Right renal cortex interstitium (tissue), 3 donors: ENCODE results near the gene ZC3H14. TPM values are rescaled to one million over a fixed set of nuclear protein-coding genes. Genes with fewer than 3 reads are reported as not detected.
"Not testable (repeated sequence)": the region's sequence is repeated elsewhere in the genome, so short reads cannot be mapped to it uniquely, and the experiment has no call there.

Source experiments
- DNase-seq, 3 donors: peaks; one replicate each; pipeline ENCODE4 v3.0.0-alpha.2; 2013; ENCODE audit warnings: low read depth in 3 of 3, low spot score in 2 of 3
- polyA plus RNA-seq, 3 donors: library from polyadenylated mRNA; unstranded; fragments of 120-200 nt; gene quantifications; one replicate each; pipeline ENCODE4 v1.2.1, GENCODE V29; 2013; ENCODE audit not compliant: insufficient read length in 3 of 3

The ZC3H14 gene, protein sequence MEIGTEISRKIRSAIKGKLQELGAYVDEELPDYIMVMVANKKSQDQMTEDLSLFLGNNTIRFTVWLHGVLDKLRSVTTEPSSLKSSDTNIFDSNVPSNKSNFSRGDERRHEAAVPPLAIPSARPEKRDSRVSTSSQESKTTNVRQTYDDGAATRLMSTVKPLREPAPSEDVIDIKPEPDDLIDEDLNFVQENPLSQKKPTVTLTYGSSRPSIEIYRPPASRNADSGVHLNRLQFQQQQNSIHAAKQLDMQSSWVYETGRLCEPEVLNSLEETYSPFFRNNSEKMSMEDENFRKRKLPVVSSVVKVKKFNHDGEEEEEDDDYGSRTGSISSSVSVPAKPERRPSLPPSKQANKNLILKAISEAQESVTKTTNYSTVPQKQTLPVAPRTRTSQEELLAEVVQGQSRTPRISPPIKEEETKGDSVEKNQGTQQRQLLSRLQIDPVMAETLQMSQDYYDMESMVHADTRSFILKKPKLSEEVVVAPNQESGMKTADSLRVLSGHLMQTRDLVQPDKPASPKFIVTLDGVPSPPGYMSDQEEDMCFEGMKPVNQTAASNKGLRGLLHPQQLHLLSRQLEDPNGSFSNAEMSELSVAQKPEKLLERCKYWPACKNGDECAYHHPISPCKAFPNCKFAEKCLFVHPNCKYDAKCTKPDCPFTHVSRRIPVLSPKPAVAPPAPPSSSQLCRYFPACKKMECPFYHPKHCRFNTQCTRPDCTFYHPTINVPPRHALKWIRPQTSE
- polyA plus RNA-seq, result 100 to 1,000 TPM in 2 of 3 donors, 10 to 100 TPM in 1; 99.4 to 109 (median 108) TPM

DNA sequence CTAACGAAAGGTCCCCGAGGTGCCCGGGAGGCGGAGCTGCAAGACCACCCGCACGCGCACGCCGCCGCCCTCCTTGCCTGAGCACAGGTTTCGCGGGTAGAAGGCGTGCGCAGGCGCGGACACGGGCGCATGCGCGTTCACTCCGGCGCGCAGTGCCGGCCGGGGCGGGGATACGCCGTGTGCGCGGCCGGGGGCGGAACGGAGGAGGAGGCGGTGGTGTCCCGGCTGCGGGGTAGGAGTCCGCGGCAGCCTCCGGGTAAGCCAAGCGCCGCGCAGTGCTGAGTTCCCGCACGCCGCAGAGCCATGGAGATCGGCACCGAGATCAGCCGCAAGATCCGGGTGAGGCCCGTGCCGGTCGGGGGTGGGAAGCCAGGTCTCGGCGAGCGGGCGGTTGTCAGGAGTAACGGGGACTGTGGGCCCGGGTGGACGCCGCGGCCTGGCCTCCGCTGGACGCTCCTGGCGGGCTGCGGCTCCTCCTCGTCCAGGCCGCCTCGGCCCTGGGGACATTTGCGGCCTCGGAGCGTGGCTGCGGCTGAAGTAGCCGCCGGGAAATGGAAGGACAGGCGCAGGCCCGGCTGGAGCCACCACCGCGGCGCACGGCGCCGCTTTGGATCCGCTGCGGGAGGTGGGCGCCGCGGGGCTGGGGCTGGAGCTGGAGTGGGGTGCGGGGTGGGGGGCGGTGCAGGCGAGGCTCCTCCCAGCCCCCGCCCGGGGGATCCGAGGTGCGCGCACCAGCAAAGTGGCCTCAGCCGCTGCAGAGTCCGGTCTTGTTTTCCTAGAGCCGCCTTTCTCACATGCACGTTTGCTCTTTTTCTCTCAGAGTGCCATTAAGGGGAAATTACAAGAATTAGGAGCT, at the start of gene ZC3H14:
TSS of gene ZC3H14 (plus strand) at position 207 of the 856 bp plus-strand sequence. CDS start at position 304, 97 bp downstream.
- peak in 2 of 3 donors; percentile 75 to 80 for DNase-seq

- DNase-seq, result no peak
These were observed 47.2 kb upstream of the ZC3H14 start for GRCh38 chr14:88515499-88516221.

DNA sequence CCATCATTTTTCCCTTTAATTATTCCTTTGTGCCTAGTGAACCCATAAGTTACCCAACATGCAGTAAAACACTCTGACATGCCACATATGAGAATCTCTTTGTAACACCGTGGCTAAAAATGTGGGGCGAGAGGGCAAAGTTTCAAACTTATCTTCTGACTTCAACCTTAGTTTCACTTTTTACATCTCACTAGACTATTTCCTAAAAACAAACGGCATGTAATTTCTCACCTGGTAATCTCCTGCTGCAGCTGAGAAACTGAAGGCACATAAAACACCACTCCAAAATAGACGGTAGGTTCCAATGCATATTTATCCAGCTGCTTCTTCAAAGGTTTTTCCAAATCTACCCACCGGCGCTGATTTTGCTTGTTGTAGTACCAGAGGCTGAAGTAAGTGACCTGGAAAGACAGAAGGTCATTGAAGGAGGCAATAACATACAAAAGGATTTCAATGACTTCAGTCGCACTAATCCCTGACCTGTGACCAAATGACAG, 45.9 kb upstream of the ZC3H14 start:
- DNase-seq, result peak in 2 of 3 donors; percentile 4 to 26

GRCh38 chr14:88518592-88519512, 44.0 kb upstream of the ZC3H14 start:
- no peak for DNase-seq

GRCh38 chr14:88519907-88520306, 42.9 kb upstream of the ZC3H14 start:
- DNase-seq, result no peak

- DNase-seq, result no peak
These were observed 41.0 kb upstream of the ZC3H14 start for GRCh38 chr14:88521818-88522217.

DNA sequence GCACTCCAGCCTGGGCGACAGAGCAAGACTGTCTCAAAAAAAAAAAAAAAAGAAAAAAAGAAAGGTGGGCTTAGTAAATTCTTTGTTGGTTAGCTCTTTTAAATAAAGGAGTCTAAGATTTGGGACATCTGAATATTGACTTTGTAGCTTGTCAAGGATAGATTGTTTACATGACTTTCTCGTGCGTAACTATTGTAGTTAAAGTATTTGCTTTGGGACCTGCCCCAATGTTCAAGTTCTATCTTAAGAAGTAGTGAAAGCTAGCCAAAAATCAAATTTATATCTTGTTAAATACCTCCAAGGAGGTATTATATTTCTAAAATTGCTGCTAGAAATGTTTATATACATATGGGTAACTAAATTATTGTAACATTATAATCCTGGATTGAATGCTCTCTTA, 40.4 kb upstream of the ZC3H14 start:
- no peak for DNase-seq

- DNase-seq, result not testable (repeated sequence)
These were observed 32.9 kb upstream of the ZC3H14 start for GRCh38 chr14:88529889-88530288.

GRCh38 chr14:88533064-88533602, 29.7 kb upstream of the ZC3H14 start:
- DNase-seq, result no peak

DNA sequence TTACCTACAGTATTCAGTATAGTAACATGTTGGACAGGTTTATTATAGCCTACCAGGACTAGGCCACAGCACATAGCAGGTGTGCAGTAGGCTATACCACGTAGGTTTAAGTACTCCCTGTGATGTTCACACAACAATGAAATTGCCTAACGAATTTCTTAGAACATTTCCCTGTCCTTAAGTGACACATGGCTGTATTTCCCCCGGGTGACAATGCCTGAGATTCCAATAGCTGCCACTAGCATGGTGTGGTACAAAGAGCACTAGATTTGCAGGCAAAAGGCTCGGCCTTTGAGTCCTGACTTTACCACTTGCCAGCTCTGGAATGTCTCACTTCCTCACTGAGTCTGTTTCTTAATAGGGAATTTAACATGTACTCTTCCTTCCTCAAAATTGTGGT, 27.7 kb upstream of the ZC3H14 start:
- DNase-seq, result no peak

GRCh38 chr14:88535813-88536212, 27.0 kb upstream of the ZC3H14 start:
- DNase-seq, result no peak

DNA sequence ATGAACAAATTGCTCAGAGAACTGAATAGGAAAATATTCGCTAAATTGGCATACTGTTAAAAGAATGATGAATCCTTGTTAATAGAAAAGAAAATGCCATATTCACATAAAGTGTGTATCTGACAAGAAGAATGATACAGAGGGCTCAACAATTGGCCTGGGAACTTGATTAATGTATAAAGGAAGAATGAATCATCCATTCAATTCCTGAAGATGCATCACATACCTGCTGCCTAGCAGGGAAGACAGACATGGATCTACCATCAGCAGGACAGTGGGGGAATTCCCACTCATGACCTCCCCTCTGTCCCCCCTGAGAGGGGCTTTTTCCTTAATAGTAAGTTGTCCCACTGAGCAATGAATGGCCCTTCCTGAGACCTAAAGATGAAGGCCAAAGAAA, 21.5 kb upstream of the ZC3H14 start:
- DNase-seq, result no peak

GRCh38 chr14:88542857-88543795, 19.7 kb upstream of the ZC3H14 start:
- no peak for DNase-seq

DNA sequence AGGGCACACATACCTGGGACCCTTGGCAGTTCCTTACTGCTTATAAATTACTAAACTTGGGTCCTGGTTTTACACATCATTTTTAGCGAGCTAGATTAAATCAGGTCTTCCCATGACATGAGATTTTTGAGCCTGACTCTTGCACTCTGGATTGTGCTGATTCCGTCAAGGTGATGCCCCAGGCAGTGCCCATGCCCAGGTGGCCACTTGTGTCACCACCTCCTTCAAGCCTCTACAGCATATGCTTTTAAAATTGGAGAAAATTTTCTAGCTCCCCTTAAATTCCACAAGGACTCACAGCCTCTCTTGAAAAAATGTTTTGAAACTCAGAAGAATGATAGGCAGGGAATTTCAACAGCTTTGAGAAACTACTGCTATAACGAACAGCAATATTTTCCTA, 17.6 kb upstream of the ZC3H14 start:
- DNase-seq, result no peak

DNA sequence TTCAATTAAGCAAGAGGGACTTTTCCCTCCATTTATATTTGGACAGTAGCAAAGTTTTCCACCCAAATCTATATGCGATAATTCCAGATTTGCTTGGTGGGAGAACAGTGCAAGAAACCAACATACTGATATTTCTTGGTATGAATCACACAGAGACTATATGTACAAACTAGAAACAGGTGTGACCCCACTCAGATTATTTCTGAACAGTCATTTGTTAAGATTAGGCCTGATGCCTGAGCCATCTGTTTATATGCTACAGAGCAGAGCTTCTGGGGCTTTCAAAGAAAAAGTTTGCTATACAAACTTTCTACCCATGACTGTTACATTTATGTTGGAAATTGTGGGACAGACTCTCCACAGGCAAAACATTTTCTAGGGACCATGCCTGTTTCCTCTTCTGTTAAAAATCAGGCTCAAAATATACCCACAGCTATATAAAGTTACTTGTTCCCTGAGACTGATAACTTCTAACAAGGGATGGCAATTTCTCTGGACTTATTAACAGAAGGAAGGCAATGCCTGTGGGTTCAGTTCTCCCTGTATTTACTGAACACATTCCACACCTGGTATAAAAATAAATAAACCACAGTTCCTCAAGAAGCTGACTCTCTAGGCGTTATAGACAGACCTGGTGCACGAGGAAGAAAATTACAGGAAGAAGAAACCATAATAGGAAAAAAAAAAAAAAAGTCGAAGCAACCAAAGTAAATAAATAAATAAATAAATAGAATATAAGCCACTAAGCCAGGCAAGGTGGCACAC, 16.0 kb upstream of the ZC3H14 start:
- no peak for DNase-seq

DNA sequence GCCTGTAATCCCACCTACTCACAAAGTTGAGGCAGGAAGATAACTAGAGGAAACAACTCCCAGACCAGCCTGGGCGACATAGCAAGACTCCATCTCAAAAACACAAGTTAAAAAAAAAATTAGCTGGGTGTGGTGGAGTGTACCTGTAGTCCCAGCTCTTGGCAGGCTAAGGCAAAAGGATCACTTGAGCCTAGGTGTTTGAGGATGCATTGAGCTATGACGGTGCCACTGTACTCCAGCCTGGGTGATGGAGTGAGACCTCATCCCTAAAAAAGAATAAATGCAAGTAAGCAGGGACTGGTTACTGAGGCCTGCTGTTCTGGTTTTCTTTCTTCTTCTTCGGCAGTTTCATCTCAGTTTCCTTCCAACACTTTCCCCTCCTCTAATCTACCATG, 15.5 kb upstream of the ZC3H14 start:
- DNase-seq, result no peak

DNA sequence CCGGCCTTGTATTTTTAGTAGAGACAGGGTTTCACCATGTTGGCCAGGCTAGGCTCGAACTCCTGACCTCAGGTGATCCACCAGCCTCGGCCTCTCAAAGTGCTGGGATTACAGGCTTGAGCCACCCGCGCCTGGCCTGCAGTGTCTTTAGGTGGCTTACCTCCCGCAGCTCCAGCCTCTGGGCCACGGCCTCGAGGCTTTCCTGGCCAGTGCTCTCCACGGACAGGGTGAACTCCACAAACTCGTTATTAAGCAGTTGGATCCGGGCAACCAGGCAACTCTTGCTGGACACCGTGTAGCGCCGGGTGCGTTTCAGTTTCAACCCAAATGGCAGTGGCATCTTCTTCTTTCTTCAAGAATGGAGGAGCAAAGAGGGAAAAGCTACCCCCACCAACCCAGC, 12.8 kb upstream of the ZC3H14 start:
- DNase-seq, result no peak
